ENCODE results near the gene XPNPEP1. TPM values are rescaled to one million over a fixed set of nuclear protein-coding genes. Genes with fewer than 3 reads are reported as not detected.
A peak's percentile ranks its signal among the peaks of the same experiment; 100 is the strongest.

The XPNPEP1 gene
- total and polyA plus RNA-seq, 8 donors: 49.0 to 93.6 (median 80.5) TPM

GRCh38 chr10:109941236-109941862 lies 18.0 kb upstream of the XPNPEP1 start:
- Histone ChIP-seq H3K36me3 (no peaks in the 10 kb centered on the region), H3K9me3 (no peaks in the 10 kb centered on the region), H3K4me1 (no peaks in the 10 kb centered on the region), H3K4me3 (no peak overlapping the region), H3K27me3 (no peaks in the 10 kb centered on the region), H3K27ac (no peak overlapping the region)
- ATAC-seq (peak; percentile 50), DNase-seq (no peak)
- intact Hi-C loops (cut with DNase I): no loop called here
- no peak for TF ChIP-seq CTCF (IDR thresholded peaks at IDR 0.05)

- Histone ChIP-seq H3K4me1 (no peaks in the 10 kb centered on the region), H3K27me3 (no peaks in the 10 kb centered on the region), H3K9me3 (no peaks in the 10 kb centered on the region), H3K36me3 (no peaks in the 10 kb centered on the region), H3K27ac (no peak overlapping the region), H3K4me3 (no peak overlapping the region)
- ATAC-seq (no peak), DNase-seq (no peak)
- no peak for TF ChIP-seq CTCF (IDR thresholded peaks at IDR 0.05)
- intact Hi-C loops (cut with DNase I): no loop called here
These were observed 17.2 kb upstream of the XPNPEP1 start for GRCh38 chr10:109940553-109940952.

- intact Hi-C loops (cut with DNase I): no loop called here
- TF ChIP-seq CTCF (IDR thresholded peaks at IDR 0.05): no peak
- Histone ChIP-seq H3K9me3 (no peaks in the 10 kb centered on the region), H3K4me3 (no peak overlapping the region), H3K36me3 (no peaks in the 10 kb centered on the region), H3K27me3 (no peaks in the 10 kb centered on the region), H3K4me1 (peaks cover 0 to 2% of the 10 kb centered on the region in 2 donors), H3K27ac (no peak overlapping the region)
- ATAC-seq: no peak
- no peak for DNase-seq
These were observed 16.8 kb upstream of the XPNPEP1 start for GRCh38 chr10:109940117-109940516.

- H3K4me3 ChIP-seq: no peak overlapping the region
- intact Hi-C loops (cut with DNase I): no loop called here
- peaks cover 0 to 9% of the 10 kb centered on the region in 2 donors for H3K4me1 ChIP-seq
- H3K27ac ChIP-seq: no peak overlapping the region
- DNase-seq: no peak
- H3K27me3 ChIP-seq: no peaks in the 10 kb centered on the region
- H3K36me3 ChIP-seq: no peaks in the 10 kb centered on the region
- TF ChIP-seq CTCF (IDR thresholded peaks at IDR 0.05): no peak
- H3K9me3 ChIP-seq: no peaks in the 10 kb centered on the region
- ATAC-seq: no peak
These were observed 16.1 kb upstream of the XPNPEP1 start for GRCh38 chr10:109939315-109939961.

- Histone ChIP-seq H3K36me3 (no peaks in the 10 kb centered on the region), H3K4me3 (no peak overlapping the region), H3K9me3 (no peaks in the 10 kb centered on the region), H3K27me3 (no peaks in the 10 kb centered on the region), H3K27ac (no peak overlapping the region), H3K4me1 (peaks cover 0 to 18% of the 10 kb centered on the region in 2 donors)
- ATAC-seq (no peak), DNase-seq (no peak)
- intact Hi-C loops (cut with DNase I): no loop called here
- no peak for TF ChIP-seq CTCF (IDR thresholded peaks at IDR 0.05)
These were observed 14.3 kb upstream of the XPNPEP1 start for GRCh38 chr10:109937460-109938065.
